ENCODE measurements around the gene RPL22.

GRCh38 chr1:6247651-6248050 is 48.3 kb upstream of the RPL22 start:
- TF ChIP-seq CTCF (conservative IDR thresholded peaks at IDR 0.05; ENCODE audit: low read depth, low read length), result no peak
- TF ChIP-seq EZH2 (IDR thresholded peaks at IDR 0.05; ENCODE audit: borderline replicate concordance, low read depth, low read length, poor library complexity, severe bottlenecking), result no peak
